IPS-18a (cell line): ENCODE measurements around the gene XPNPEP1.

Source experiments
- H3K27ac ChIP-seq: one replicate; pipeline ENCODE4 v1.5.1; 2013; ENCODE audit warnings: low read length
- H3K27me3 ChIP-seq: one replicate; pipeline ENCODE4 v1.6.1; 2013; ENCODE audit warnings: mild to moderate bottlenecking, low read length; ENCODE audit not compliant: control insufficient read depth, insufficient read depth
- H3K36me3 ChIP-seq: one replicate; pipeline ENCODE4 v1.6.1; 2013; ENCODE audit warnings: low read depth, low read length; ENCODE audit not compliant: control insufficient read depth
- H3K4me1 ChIP-seq: one replicate; pipeline ENCODE4 v1.6.1; 2013; ENCODE audit warnings: low read depth, low read length; ENCODE audit not compliant: control insufficient read depth
- H3K4me3 ChIP-seq: one replicate; pipeline ENCODE4 v1.5.1; 2013; ENCODE audit warnings: low read length
- H3K9ac ChIP-seq: one replicate; pipeline ENCODE4 v1.6.1; 2013; ENCODE audit warnings: mild to moderate bottlenecking, low read length, moderate library complexity
- H3K9me3 ChIP-seq: one replicate; pipeline ENCODE4 v1.6.1; 2013; ENCODE audit warnings: low read depth, low read length; ENCODE audit not compliant: control insufficient read depth

Gene XPNPEP1

DNA sequence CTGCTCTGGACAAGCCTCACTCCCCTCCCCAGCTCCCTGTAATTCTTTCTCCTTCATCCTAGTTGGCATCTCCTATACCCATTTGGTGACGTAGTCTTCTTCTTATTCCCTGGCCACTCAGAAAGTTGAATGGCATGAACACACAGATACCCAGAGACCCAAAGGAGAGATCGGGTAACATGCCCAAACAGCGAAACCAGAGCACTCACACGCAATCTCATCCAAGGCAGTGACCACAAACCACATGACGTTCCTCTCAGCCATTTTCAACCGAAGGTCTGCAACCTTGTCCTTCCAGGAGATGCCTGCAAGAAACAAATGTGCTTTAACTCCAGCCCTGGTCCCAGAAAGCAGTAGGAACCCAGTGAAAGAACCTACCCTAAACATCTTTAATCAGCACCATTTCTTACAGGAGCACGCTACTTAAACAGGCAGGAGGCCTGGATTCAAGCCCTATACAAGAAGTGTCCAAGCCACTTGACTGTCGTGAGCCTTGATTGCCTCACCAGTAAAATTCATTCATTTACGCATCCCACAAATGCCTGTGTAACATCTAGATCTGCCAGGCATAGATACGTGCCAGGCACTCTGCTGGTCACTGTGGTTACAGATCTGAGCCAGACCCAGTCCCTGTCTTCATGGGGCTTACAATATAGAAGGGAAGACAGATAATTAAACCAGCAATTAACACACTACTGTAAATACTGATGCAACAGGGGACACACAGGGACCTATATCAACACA, 37.1 kb downstream of the XPNPEP1 start:
- H3K27ac ChIP-seq, result no peak overlapping the region
- H3K36me3 ChIP-seq, result peaks cover 20% of the 10 kb centered on the region
- no peak overlapping the region for H3K9ac ChIP-seq
- H3K9me3 ChIP-seq, result no peaks in the 10 kb centered on the region
- no peaks in the 10 kb centered on the region for H3K27me3 ChIP-seq
- H3K4me1 ChIP-seq, result peaks cover 9% of the 10 kb centered on the region
- H3K4me3 ChIP-seq, result no peak overlapping the region

DNA sequence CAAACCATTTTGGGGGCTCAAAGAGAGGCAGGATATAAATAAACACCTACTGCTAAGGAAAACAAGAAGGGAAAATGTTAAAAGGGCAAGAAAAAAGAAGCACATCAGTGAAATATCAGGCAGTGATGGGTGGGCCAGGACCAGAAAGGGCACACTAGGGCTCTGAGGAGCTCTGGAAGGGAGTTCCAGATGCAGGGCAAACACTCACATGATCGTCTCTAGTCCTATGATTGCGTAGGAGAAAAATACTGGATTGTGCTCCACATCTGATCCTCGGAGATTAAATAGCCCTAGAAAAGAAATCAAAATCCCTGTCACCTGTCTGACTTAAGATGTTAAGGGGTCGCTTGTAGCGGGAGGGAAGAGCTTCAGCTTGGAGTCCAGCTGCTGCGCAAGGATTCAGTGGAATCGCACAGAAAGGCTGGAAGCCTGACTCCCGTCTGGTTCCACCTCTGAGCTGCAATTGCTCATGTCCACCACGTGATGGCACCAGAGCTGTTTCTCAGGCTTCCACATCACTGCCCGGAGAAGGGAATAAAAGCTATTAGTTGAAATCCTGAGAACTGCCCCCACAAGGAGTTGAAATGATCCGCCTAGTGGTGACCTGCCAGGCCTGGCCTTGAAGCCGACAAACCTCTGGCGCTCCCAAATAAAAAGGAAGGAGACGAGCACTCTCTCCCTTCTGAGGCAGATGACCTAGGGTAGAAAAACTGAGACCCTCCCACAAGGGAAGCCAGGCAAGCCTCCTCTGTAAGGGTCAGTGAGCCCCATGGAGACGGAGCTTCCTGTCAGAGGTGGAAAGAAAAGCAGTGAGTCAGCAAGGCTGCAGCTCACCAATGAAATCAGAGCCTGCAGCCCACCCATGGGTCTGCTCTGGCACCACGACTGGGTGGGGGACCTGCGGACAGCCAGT, 39.2 kb downstream of the XPNPEP1 start:
- Histone ChIP-seq H3K4me3 (peak overlapping the region; percentile 14), H3K27ac (peak overlapping the region; percentile 12), H3K9me3 (no peaks in the 10 kb centered on the region), H3K9ac (peak overlapping the region; percentile 50), H3K4me1 (peaks cover 9% of the 10 kb centered on the region), H3K36me3 (peaks cover 20% of the 10 kb centered on the region), H3K27me3 (no peaks in the 10 kb centered on the region)

DNA sequence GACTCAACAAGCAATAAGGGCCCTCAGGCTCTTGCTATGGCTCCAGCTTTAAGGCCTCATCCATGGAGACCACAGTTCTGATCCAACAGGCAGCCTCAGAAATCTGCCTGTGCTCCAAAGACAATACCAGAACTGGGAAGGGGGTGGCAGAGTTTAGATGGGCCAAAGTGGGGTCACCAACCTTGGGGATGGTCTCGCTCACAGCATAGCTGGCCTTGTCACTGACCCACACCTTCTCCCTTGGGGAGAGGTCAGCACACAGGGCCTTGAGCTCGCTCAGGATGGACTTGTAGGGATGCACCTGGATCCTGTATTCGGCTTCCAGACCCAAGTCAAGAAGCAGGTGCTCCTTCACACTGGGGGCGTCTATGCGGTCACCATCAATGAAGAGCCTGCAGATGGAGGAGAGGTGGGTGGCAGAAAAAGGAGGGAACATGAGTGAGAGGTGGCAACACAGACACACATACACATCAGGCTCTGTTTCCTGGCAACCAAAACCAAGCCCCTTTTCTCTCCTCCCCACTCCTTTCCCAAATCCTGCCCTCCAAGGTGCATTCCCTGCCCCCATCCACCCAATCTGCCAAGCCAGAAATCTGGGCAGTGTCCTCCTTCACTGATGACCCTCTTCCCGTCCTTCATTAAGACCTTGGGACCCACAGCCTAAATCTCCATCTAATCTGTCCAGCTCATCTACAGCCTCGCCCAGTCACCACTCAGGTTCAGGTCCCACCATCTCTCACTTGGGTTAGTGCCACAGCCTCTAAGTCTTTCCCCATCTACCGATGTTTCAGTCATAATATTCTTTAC, 40.9 kb downstream of the XPNPEP1 start:
- no peak overlapping the region for H3K4me3 ChIP-seq
- H3K9ac ChIP-seq, result no peak overlapping the region
- no peak overlapping the region for H3K27ac ChIP-seq
- peaks cover 9% of the 10 kb centered on the region for H3K4me1 ChIP-seq
- no peaks in the 10 kb centered on the region for H3K27me3 ChIP-seq
- H3K9me3 ChIP-seq, result no peaks in the 10 kb centered on the region
- H3K36me3 ChIP-seq, result peaks cover 20% of the 10 kb centered on the region

DNA sequence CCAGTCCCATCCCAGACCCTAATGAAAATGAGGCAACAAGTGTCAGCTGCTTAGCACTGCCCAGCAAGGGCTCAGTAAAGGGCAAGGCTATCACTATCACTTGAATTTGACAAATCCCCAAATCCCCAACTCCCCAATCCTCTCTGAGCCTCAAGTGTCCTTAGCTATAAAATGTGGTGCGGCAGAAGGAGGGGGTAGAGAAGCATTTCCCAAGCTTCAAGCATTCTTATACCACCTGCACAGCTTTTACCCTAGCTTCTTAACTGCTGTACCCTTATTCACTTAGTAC, 41.6 kb downstream of the XPNPEP1 start:
- Histone ChIP-seq H3K4me3 (no peak overlapping the region), H3K36me3 (peaks cover 20% of the 10 kb centered on the region), H3K9me3 (no peaks in the 10 kb centered on the region), H3K9ac (no peak overlapping the region), H3K4me1 (peaks cover 9% of the 10 kb centered on the region), H3K27ac (no peak overlapping the region), H3K27me3 (no peaks in the 10 kb centered on the region)

DNA sequence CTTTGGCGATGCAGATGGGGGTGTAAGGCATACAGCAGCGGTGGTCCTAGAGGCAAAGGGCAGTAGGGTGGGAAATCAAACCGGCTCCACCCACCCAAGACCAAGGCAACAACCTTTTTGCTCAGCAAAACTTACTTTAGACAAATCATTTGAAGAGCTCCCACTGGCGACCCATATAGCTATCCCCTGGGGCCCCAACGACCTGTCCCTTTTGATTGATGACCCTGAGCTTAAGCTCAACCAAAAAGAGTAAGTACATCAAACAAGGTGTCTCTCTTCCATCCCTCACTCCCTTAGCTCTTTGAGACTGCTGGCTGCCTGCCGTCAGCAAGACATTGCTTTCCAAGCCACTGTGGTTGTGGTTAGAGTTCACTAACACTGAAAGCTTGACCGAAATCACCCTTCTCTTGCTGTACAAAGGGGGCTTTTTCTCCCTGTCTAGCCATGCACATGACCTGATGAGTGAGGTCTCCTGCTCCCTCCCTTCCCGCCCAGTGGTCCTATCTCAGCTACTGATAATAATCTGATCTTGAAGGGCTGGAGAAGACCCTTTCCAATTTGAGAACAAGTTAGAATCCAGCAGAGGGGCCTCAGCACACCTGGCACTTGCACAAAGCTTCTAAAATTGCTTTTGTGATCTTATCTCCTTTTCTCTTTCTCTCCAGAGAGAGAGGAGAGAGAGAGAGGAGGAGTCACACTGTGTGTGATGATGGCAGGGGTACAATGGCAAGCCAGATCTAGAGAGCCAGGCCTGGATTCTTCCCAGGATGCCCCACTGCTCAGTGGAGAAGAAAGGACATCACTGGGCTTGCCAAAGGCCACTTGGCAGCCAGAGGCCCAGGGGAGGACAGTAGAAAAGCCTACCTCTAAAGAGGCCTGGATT, 42.2 kb downstream of the XPNPEP1 start:
- peaks cover 20% of the 10 kb centered on the region for H3K36me3 ChIP-seq
- peaks cover 9% of the 10 kb centered on the region for H3K4me1 ChIP-seq
- H3K27me3 ChIP-seq, result no peaks in the 10 kb centered on the region
- no peaks in the 10 kb centered on the region for H3K9me3 ChIP-seq
- H3K27ac ChIP-seq, result no peak overlapping the region
- H3K9ac ChIP-seq, result no peak overlapping the region
- no peak overlapping the region for H3K4me3 ChIP-seq

DNA sequence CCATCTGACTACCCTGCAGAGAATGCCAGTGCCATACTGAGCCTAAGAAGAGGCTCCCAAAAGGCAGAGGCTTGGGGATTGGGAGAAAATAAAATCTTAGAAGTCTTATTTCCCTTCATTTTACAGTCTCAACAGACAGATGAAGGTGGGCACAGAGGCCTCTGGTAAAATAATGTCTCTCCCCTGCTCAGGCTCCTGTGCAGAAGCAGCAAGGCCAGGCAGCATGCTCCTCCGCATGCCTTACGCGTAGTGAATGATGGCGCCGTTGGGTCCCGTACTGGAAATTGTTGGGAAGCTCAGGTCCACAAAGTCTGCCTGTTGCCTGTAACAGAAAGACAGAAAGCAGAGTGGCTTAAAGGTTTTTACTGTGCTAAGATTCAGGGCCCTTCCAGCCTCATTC, 45.8 kb downstream of the XPNPEP1 start:
- Histone ChIP-seq H3K9ac (no peak overlapping the region), H3K4me3 (no peak overlapping the region), H3K4me1 (no peaks in the 10 kb centered on the region), H3K36me3 (peaks cover 24% of the 10 kb centered on the region), H3K27me3 (no peaks in the 10 kb centered on the region), H3K9me3 (no peaks in the 10 kb centered on the region), H3K27ac (no peak overlapping the region)

DNA sequence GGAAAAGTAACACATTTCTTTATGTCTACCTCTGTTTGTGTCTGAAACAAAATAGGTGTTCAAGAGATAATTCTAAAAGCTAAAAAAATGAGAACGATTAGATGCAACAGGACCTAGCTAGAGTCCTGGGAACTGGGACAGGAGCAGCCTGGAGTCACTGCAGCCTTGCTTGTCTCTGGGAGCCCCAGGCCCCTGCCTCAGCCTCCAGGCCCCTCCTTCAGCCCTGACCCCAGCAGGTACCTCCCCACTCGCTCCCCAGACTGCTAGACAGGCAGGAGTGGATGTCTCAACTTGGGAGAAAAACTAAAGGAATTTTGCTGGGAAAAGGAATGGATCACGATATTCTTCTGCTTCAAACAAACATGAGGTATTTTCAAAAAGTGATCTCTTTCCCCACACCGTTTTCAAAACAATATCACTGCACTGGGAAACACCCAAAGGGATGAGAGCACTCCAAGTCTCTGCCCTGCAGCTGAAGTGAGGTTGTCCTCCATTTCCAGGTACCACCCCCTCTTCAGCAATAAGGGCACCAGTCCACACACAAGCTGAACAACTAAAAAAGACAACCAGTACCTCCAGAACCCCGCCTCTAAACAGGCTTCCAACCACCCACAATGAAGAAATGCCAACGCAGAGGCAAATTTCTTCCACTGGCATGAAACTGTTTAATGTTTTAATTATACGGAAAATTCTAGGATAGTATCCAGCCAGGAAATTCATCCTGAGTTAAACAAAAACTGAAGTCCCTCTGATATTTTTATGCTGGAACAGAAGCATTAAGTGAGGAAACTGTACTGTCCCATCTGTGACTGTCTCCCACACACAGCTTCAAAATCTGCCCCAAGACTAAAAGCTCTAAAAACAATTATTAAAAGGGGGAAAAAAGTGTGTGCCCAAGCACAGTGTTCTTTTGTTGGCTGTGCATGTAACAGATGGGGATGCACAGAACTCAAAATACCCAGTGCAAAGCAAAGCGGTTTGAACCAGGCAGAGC, 47.2 kb downstream of the XPNPEP1 start:
- H3K9ac ChIP-seq, result no peak overlapping the region
- no peak overlapping the region for H3K27ac ChIP-seq
- no peaks in the 10 kb centered on the region for H3K27me3 ChIP-seq
- H3K4me1 ChIP-seq, result no peaks in the 10 kb centered on the region
- H3K36me3 ChIP-seq, result peaks cover 18% of the 10 kb centered on the region
- no peak overlapping the region for H3K4me3 ChIP-seq
- H3K9me3 ChIP-seq, result no peaks in the 10 kb centered on the region

DNA sequence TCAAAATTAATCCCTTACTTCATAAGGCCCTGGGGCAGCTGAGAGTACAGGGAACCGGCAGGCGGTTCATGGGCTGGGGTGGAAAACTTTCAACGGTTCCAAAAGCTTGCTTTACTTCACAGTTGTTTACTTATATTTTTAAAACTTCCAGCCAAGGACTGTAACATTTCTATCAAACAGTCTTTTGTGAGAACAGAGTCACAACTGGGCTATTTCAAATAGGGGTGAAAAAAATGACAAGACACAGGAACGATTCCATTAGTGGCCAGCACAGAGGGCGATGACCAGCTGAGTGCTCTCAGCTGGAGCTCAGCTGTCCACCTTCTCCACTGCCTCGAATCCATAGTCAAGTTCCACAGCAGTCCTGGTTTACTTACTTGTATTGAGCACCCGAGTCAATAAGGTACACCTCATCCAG, 48.2 kb downstream of the XPNPEP1 start:
- H3K27ac ChIP-seq, result no peak overlapping the region
- no peaks in the 10 kb centered on the region for H3K27me3 ChIP-seq
- no peak overlapping the region for H3K4me3 ChIP-seq
- H3K9me3 ChIP-seq, result no peaks in the 10 kb centered on the region
- no peaks in the 10 kb centered on the region for H3K4me1 ChIP-seq
- H3K9ac ChIP-seq, result no peak overlapping the region
- H3K36me3 ChIP-seq, result peaks cover 11% of the 10 kb centered on the region

DNA sequence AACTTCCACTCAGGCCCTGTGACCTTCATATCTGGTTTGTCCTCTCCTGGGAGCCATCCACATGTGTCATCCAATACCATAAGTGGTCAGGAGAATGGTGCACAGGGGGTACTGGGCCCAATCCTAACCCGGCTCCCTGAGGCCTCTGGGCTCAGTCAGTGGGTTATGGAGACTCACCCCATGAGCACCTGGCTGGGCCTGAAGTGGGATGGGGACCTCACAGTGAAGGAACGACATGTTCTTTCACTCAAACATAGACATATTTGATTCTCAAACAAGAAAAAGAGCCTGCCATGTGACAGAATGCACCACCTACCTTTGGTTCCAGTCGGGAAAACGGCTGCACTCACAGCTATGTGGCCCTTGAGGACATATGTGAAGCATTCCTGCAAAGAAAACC, 51.8 kb downstream of the XPNPEP1 start:
- Histone ChIP-seq H3K36me3 (peaks cover 10% of the 10 kb centered on the region), H3K4me3 (no peak overlapping the region), H3K9ac (no peak overlapping the region), H3K9me3 (no peaks in the 10 kb centered on the region), H3K27me3 (no peaks in the 10 kb centered on the region), H3K27ac (no peak overlapping the region), H3K4me1 (no peaks in the 10 kb centered on the region)

DNA sequence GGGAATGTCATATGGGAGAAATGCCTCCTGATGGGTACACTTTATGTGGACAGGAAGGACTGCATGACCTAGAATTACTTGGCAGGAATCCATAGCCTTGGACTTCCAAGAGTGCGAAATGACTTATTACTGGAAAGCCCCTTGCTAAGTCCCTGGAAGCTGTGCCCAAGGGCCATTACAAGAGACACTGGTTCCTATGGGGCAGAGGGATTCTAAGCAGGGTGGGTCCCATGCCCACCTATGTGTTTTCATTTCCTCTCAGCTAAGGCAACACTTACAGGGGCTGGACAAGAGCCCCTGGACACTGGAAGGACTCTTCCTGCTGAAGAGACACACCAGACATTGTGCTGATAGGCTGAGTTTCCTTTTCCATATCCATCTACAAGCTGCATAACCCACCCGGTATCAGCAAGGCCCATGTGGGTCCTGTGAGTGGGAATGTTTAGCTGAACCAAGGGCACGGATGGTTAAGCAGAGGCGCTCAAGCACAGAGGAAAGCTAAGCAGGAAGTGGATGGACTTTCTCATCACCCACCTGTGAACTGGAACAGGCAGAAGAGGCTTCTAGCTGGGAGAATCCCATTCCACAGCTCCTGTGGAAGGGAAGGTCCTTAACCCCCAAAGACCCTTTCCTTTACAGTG, 56.2 kb downstream of the XPNPEP1 start:
- Histone ChIP-seq H3K9me3 (no peaks in the 10 kb centered on the region), H3K4me1 (peaks cover 3% of the 10 kb centered on the region), H3K27ac (no peak overlapping the region), H3K36me3 (peaks cover 15% of the 10 kb centered on the region), H3K9ac (no peak overlapping the region), H3K27me3 (no peaks in the 10 kb centered on the region), H3K4me3 (no peak overlapping the region)
